Muscle of back (tissue), 13 donors: Measurements from ENCODE around the gene CACNA1E. TPM values are rescaled to one million over a fixed set of nuclear protein-coding genes. Genes with fewer than 3 reads are reported as not detected.
A peak's percentile ranks its signal among the peaks of the same experiment; 100 is the strongest.

ENCODE experiments used
- DNase-seq, 3 donors: peaks; one replicate each; pipeline versions ENCODE4 v3.0.0 to v3.0.0-alpha.2; 2013
- long read RNA-seq, 9 donors: transcript quantifications; one replicate each; lab custom pipeline, GENCODE V29; 2026
- polyA plus RNA-seq, 10 donors: library from polyadenylated mRNA; unstranded; fragments of 120-200 nt; gene quantifications; one replicate each; pipeline ENCODE4 v1.2.1, GENCODE V29; 2013; ENCODE audit not compliant: insufficient read length in 10 of 10

Gene CACNA1E
- under 1 TPM; 0.13 to 0.52 (median 0.23) TPM for polyA plus RNA-seq
- long read RNA-seq, donor 1 = 0 reads
- long read RNA-seq, donor 2 = 0 reads
- long read RNA-seq, donor 3 = 0 reads
- long read RNA-seq, donor 4 = 0 reads
- long read RNA-seq, donor 5 = 0 reads
- long read RNA-seq, donor 6 = 0 reads
- long read RNA-seq, donor 7 = 0 reads
- long read RNA-seq, donor 8 = 0 reads
- long read RNA-seq, donor 9 = 0 reads

- DNase-seq = no peak
Observed at GRCh38 chr1:181483285-181484195, at the start of gene CACNA1E. TSS of gene CACNA1E (plus strand) at chr1:181483517. CDS start at chr1:181483745, 228 bp downstream.

GRCh38 chr1:181433931-181434330 lies 49.4 kb upstream of the CACNA1E start:
- DNase-seq = no peak

GRCh38 chr1:181438013-181438412 lies 45.3 kb upstream of the CACNA1E start:
- DNase-seq = no peak

- no peak for DNase-seq
Observed at GRCh38 chr1:181440510-181440909, 42.8 kb upstream of the CACNA1E start.

- DNase-seq = no peak
Observed at GRCh38 chr1:181442181-181442525, 41.2 kb upstream of the CACNA1E start.

- DNase-seq = no peak
Observed at GRCh38 chr1:181443231-181443853, 40.0 kb upstream of the CACNA1E start.

GRCh38 chr1:181445436-181445835 lies 37.9 kb upstream of the CACNA1E start:
- no peak for DNase-seq

- no peak for DNase-seq
Observed at GRCh38 chr1:181448461-181448860, 34.9 kb upstream of the CACNA1E start.

GRCh38 chr1:181451661-181452230 lies 31.6 kb upstream of the CACNA1E start:
- DNase-seq = no peak

GRCh38 chr1:181452746-181453145 lies 30.6 kb upstream of the CACNA1E start:
- no peak for DNase-seq

GRCh38 chr1:181453541-181454201 lies 29.6 kb upstream of the CACNA1E start:
- DNase-seq = no peak

- no peak for DNase-seq
Observed at GRCh38 chr1:181456551-181456950, 26.8 kb upstream of the CACNA1E start.

GRCh38 chr1:181458419-181458818 lies 24.9 kb upstream of the CACNA1E start:
- DNase-seq = no peak

- DNase-seq = no peak
Observed at GRCh38 chr1:181459067-181459466, 24.2 kb upstream of the CACNA1E start.

GRCh38 chr1:181469829-181470228 lies 13.5 kb upstream of the CACNA1E start:
- peak in 1 of 3 donors; percentile 21 for DNase-seq

GRCh38 chr1:181475580-181475979 lies 7.7 kb upstream of the CACNA1E start:
- DNase-seq = no peak

- DNase-seq = no peak
Observed at GRCh38 chr1:181476581-181476980, 6.7 kb upstream of the CACNA1E start.

- no peak for DNase-seq
Observed at GRCh38 chr1:181478306-181478705, 5.0 kb upstream of the CACNA1E start.

GRCh38 chr1:181479137-181479745 lies 4.1 kb upstream of the CACNA1E start:
- DNase-seq = peak; percentile 47 to 78 (median 64)

- no peak for DNase-seq
Observed at GRCh38 chr1:181482001-181482430, 1.3 kb upstream of the CACNA1E start.
